ENCODE data around the gene C10orf105.

GRCh38 chr10:71688256-71688655 lies 31.3 kb downstream of the C10orf105 start:
- TF ChIP-seq CTCF (IDR thresholded peaks at IDR 0.05; ENCODE audit: control extremely low read depth in 1 of 3, insufficient read depth in 1 of 3, low read depth in 1 of 3, low read length in 3 of 3): no peak
- TF ChIP-seq POLR2A (IDR thresholded peaks at IDR 0.05; ENCODE audit: control extremely low read depth in 1 of 2, low read depth in 2 of 2, low read length in 2 of 2): no peak
- no peak for TF ChIP-seq TAF1 (IDR thresholded peaks at IDR 0.05; ENCODE audit: low read depth, low read length)
- no peak for TF ChIP-seq MAX (IDR thresholded peaks at IDR 0.05)
- no peak for TF ChIP-seq CBX5 (IDR thresholded peaks at IDR 0.05; ENCODE audit: low read depth, low read length)
- TF ChIP-seq EP300 (IDR thresholded peaks at IDR 0.05; ENCODE audit: borderline replicate concordance in 1 of 2, low read depth in 2 of 2, low read length in 2 of 2): no peak
- no peak for TF ChIP-seq CREB1 (IDR thresholded peaks at IDR 0.05)
- no peak for TF ChIP-seq BACH1 (IDR thresholded peaks at IDR 0.05; ENCODE audit: low read length)
